Prostate gland (tissue), 2 donors: ENCODE results near the gene L1CAM. TPM values are rescaled to one million over a fixed set of nuclear protein-coding genes. Genes with fewer than 3 reads are reported as not detected.

Experiments used
- DNase-seq: peaks from one replicate; pipeline ENCODE4 v3.0.0-alpha.2; 2019; ENCODE audit warnings: low spot score
- H3K27ac ChIP-seq, 2 donors: fragments of 200-600 bp; sonication (generic); 2 replicates each; pipeline ENCODE4 v1.5.1; 2017 to 2019
- H3K27me3 ChIP-seq: fragments of 200-600 bp; sonication (generic); replicated peaks from 2 replicates; pipeline ENCODE4 v1.5.1; 2019; ENCODE audit not compliant: insufficient read depth
- H3K36me3 ChIP-seq, 2 donors: fragments of 200-600 bp; sonication (generic); 1 replicate in 1 of 2; 2 replicates in 1 of 2; pipeline versions ENCODE4 v1.5.1 to v1.8.1; 2017 to 2019
- H3K4me1 ChIP-seq: fragments of 200-600 bp; sonication (generic); replicated peaks from 2 replicates; pipeline ENCODE4 v1.5.1; 2019
- H3K4me3 ChIP-seq, 2 donors: fragments of 200-600 bp; sonication (generic); 2 replicates each; pipeline ENCODE4 v1.5.1; 2017 to 2019
- H3K9me3 ChIP-seq: fragments of 200-600 bp; sonication (generic); 2 replicates; pipeline ENCODE4 v1.5.1; 2017
- POLR2A ChIP-seq: fragments of 450-650 bp; IDR thresholded peaks from one replicate; pipeline ENCODE4 v1.6.1; 2016; ENCODE audit warnings: antibody characterized with exemption, mild to moderate bottlenecking
- POLR2AphosphoS5 ChIP-seq: sonication (generic); formaldehyde crosslinking; IDR thresholded peaks from one replicate; pipeline ENCODE4 v1.6.1; 2017; ENCODE audit warnings: antibody characterized with exemption
- WGBS: methylation state at CpG from one replicate; pipeline ENCODE4 v1.1.5; 2018; 5-methylcytosine and 5-hydroxymethylcytosine counted together
- intact Hi-C: fragments of 100-400 bp; cut with DNase I; formaldehyde crosslinking; loops from one replicate; pipeline ENCODE4 v1.14.2; 2022
- total RNA-seq, 2 donors: library from RNA; depleted of rRNA; stranded (reverse); fragments of >200 nt; gene quantifications; one replicate each; pipeline ENCODE4 v1.1.0, GENCODE V29; 2016
- TF ChIP-seq, protein P1 (sequence below), 4 experiments: fragments of 200-600 bp in 2 of 4; fragments of 450-650 bp in 2 of 4; sonication (generic) in 2 of 4; IDR thresholded peaks; 1 replicate in 3 of 4; 2 replicates in 1 of 4; pipeline ENCODE4 v1.5.1; 2016 to 2019; ENCODE audit warnings: antibody characterized with exemption in 4 of 4, mild to moderate bottlenecking in 2 of 4, moderate library complexity in 2 of 4

Gene L1CAM
- total RNA-seq, 2 donors from 2014 or later = 0.73 to 18.0 TPM

DNA sequence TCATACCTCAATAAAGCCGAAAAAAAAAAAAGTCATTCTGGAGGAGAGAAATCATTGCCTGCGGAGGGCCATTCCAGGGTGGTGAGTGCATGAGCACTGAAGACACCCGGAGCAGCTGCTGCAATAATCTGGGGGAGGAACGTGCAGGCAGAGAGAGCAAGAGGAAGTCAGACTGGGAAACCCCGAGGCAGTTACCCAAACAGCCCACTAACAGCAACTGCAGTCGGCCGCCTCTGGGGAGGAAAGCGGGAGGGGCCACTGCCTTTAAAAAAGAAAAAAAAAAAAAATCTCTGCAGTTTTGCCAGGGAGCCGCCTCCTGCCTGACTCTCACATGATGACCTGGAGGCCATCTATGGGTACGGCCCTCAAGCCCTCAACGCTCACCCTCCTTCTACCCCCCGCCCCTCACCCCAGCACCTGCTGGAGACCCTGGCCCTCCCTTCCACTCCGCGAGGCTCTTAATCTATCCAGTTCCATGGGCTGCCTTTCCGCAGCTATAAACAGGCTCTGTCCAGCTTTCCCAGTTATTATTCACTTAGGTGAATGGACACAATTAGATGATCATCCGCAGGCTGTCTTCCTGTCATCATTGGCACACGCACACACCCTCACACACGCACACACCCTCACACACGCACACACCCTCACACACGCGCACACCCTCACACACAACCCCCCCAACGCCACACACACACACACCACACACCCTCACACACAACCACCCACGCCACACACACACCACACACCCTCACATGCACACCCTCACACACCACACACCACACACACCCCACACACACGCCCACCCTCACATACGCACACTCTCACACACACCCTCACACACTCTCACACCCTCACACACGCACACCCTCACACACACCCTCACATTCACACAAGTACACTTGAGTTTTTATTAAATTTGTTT lies 15.1 kb upstream of the L1CAM start:
- 32% methylated on average over 22 of the region's 26 CpGs for WGBS
- Histone ChIP-seq H3K4me1 (no peaks in the 10 kb centered on the region), H3K36me3 (no peaks in the 10 kb centered on the region), H3K27me3 (no peaks in the 10 kb centered on the region), H3K27ac (no peak overlapping the region), H3K9me3 (no peaks in the 10 kb centered on the region), H3K4me3 (no peak overlapping the region)
- intact Hi-C loops = no loop called here
- TF ChIP-seq, protein P1, sequence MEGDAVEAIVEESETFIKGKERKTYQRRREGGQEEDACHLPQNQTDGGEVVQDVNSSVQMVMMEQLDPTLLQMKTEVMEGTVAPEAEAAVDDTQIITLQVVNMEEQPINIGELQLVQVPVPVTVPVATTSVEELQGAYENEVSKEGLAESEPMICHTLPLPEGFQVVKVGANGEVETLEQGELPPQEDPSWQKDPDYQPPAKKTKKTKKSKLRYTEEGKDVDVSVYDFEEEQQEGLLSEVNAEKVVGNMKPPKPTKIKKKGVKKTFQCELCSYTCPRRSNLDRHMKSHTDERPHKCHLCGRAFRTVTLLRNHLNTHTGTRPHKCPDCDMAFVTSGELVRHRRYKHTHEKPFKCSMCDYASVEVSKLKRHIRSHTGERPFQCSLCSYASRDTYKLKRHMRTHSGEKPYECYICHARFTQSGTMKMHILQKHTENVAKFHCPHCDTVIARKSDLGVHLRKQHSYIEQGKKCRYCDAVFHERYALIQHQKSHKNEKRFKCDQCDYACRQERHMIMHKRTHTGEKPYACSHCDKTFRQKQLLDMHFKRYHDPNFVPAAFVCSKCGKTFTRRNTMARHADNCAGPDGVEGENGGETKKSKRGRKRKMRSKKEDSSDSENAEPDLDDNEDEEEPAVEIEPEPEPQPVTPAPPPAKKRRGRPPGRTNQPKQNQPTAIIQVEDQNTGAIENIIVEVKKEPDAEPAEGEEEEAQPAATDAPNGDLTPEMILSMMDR (IDR thresholded peaks at IDR 0.05) = no peak
- no peak for TF ChIP-seq POLR2AphosphoS5
- no peak for TF ChIP-seq POLR2A
- no peak for DNase-seq

DNA sequence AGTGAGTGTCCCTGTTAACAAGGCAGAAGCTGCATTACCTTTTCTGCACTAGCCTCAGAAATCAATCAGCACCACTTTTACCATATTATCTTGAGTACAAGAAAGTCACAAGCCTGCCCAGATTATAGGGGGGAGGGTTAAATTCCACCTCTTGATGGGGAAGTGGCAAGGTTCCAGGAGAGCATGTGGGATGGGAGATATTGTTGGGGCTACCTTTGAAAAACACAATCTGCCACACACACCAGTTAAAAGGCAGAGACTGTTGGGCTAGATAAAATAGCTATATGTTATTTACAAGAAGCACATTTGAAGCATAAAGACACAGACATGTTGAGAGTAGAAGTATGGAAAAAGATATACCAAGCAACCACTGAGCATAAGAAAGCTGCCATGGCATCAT lies 11.9 kb upstream of the L1CAM start:
- no peaks in the 10 kb centered on the region for H3K9me3 ChIP-seq
- TF ChIP-seq, protein P1 (IDR thresholded peaks at IDR 0.05) = no peak
- TF ChIP-seq POLR2A (no peak), POLR2AphosphoS5 (no peak)
- H3K36me3 ChIP-seq = no peaks in the 10 kb centered on the region
- H3K27me3 ChIP-seq = no peaks in the 10 kb centered on the region
- H3K27ac ChIP-seq = no peak overlapping the region
- H3K4me3 ChIP-seq = no peak overlapping the region
- intact Hi-C loops = no loop called here
- no peak for DNase-seq
- H3K4me1 ChIP-seq = no peaks in the 10 kb centered on the region

DNA sequence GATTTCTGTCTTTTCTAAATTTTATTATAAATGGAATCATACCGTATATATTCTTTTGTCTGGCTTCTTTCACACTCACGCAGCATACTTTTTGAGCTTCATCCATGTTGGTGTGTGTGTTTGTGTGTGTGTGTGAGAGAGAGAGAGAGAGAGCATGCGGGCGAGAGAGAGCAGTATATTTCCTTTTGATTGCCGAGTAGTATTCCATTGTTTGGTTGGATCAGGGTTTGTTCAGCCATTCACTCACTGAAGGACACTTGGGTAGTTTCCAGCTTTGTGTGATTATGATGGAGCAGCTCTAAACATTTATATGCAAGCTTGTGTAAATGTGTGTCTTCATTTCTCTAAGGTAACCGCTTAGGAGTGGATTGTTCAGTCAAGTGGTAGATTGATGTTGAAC lies 3.1 kb upstream of the L1CAM start:
- no peak overlapping the region for H3K27ac ChIP-seq
- no peaks in the 10 kb centered on the region for H3K36me3 ChIP-seq
- H3K4me3 ChIP-seq = no peak overlapping the region
- H3K27me3 ChIP-seq = peaks cover 2% of the 10 kb centered on the region
- WGBS = 91% methylated on average over 6 of the region's 6 CpGs
- TF ChIP-seq POLR2AphosphoS5 = no peak
- TF ChIP-seq, protein P1 (IDR thresholded peaks at IDR 0.05) = no peak
- DNase-seq = no peak
- no peaks in the 10 kb centered on the region for H3K4me1 ChIP-seq
- no peaks in the 10 kb centered on the region for H3K9me3 ChIP-seq
- intact Hi-C loops = no loop called here

DNA sequence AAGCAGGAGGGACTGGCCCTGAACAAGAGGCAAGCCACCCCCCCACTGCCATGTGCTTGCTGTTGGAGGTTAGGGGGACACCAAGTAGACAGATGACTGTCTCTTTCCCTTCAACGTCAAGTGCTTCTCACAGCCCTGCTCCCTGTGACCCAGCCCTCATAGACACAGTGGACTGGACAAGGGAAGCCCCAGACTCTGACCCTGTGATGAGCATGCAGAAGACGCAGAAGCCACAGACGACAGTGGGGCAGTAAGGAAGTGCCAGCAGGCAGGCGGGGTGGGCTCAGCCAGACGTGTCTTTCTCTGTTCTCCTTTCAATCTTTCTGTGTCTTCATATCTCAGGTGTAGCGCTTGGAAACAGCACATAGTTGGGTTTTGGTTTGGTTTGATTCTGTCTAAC lies 2.4 kb upstream of the L1CAM start:
- H3K9me3 ChIP-seq = no peaks in the 10 kb centered on the region
- no peaks in the 10 kb centered on the region for H3K4me1 ChIP-seq
- TF ChIP-seq POLR2AphosphoS5 = no peak
- TF ChIP-seq, protein P1 (IDR thresholded peaks at IDR 0.05) = no peak
- TF ChIP-seq POLR2A = no peak
- no peaks in the 10 kb centered on the region for H3K36me3 ChIP-seq
- 24% methylated on average over 6 of the region's 6 CpGs for WGBS
- DNase-seq = no peak
- H3K4me3 ChIP-seq = no peak overlapping the region
- peaks cover 2% of the 10 kb centered on the region for H3K27me3 ChIP-seq
- intact Hi-C loops = no loop called here
- H3K27ac ChIP-seq = no peak overlapping the region

DNA sequence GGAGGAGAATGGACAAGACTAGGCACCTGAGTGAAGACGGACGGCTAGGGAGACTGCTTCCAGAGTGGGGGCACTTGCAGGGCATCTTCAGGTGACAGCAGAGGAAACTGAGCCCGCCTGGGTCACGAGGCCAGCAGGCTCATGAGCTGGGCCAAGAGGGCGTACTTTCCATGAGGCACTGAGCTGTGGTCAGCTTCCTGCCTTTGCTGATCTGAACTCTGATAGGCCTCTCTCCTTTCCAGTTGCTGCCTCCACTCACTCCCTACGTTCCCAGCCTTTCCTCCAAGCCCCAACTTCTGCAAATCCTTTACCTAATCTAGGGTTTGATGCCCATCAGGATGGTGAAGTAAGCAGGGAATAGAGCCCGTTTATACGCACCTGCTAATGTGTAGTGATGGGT lies 1.4 kb upstream of the L1CAM start:
- no peak overlapping the region for H3K4me3 ChIP-seq
- peaks cover 2% of the 10 kb centered on the region for H3K27me3 ChIP-seq
- intact Hi-C loops = no loop called here
- no peaks in the 10 kb centered on the region for H3K36me3 ChIP-seq
- 62% methylated on average over 8 of the region's 8 CpGs for WGBS
- H3K4me1 ChIP-seq = no peaks in the 10 kb centered on the region
- TF ChIP-seq POLR2AphosphoS5 (no peak), POLR2A (no peak)
- TF ChIP-seq, protein P1 (IDR thresholded peaks at IDR 0.05) = no peak
- H3K27ac ChIP-seq = no peak overlapping the region
- no peaks in the 10 kb centered on the region for H3K9me3 ChIP-seq
- DNase-seq = no peak
